ENCODE measurements around the gene STK4. TPM values are rescaled to one million over a fixed set of nuclear protein-coding genes. Genes with fewer than 3 reads are reported as not detected.

STK4 gene
- total and polyA plus RNA-seq, 2 experiments from 2014 or later = 16.0 to 19.1 TPM

DNA sequence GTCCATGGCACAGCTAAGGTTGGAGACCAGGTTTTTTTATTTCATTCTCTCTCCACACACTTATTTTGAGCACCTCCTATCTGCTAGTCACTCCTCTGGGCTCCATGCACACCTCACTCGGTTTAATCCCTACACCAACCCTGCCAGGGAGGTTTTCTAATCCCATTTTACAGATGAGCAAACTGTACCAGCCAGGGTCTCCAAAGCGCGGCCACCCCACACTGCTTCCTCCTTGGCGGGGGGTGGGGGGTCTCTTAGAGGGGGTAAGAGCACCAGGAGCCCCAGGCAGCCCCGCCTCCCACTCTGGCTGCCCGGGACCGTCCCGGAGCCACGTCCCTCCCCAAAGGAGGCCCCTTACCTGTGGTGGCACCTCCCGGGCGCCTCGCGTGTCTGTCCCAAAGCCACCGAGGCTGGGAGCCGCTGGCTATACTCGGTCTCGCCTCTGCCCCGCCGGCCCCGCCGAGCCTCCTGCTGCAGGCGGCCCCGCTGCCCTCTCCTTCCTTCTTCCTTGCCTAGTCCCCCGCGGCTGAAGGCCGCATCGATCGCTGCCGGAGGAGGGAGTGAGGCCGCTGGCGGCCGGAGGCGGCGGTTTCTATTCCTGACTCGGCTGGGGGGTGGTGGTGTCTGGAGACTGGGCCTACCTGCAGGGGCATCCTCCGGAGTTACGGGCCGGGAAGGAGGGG lies 134.4 kb downstream of the STK4 start, which contains the start of gene KCNS1:
KCNS1 (minus strand) TSS at position 565 of the 683 bp plus-strand sequence. CDS start 1,891 bp downstream, outside the sequence.
- TF ChIP-seq, protein P1, sequence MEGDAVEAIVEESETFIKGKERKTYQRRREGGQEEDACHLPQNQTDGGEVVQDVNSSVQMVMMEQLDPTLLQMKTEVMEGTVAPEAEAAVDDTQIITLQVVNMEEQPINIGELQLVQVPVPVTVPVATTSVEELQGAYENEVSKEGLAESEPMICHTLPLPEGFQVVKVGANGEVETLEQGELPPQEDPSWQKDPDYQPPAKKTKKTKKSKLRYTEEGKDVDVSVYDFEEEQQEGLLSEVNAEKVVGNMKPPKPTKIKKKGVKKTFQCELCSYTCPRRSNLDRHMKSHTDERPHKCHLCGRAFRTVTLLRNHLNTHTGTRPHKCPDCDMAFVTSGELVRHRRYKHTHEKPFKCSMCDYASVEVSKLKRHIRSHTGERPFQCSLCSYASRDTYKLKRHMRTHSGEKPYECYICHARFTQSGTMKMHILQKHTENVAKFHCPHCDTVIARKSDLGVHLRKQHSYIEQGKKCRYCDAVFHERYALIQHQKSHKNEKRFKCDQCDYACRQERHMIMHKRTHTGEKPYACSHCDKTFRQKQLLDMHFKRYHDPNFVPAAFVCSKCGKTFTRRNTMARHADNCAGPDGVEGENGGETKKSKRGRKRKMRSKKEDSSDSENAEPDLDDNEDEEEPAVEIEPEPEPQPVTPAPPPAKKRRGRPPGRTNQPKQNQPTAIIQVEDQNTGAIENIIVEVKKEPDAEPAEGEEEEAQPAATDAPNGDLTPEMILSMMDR (IDR thresholded peaks at IDR 0.05; ENCODE audit: low read depth, low read length) = peak; percentile 6
- H3K27me3 ChIP-seq = peaks cover 56% of the 10 kb centered on the region

DNA sequence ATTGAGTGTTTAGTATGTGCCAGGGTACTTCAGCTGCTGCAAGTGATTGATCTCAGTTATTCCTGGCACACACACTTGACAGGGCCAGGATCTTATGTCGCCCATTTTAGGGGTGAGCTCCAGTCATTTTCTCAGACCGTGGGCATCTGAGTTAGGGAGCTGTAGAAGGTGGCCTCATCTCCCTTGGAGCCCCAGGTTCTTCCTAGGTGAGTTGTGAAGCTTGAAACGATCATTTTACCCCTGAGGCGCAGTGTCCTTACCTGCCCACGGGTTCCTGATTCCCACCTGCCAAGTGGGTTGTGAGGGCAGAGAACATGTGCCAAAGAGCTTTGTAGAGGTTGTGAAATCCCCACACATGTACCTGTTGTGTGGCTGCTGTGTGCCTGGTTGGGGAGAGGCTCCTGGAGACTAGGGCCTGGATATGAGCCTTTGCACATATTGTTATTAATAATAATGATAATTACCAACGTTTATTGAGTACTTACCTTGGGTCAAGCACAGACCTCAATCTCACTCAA lies 135.1 kb downstream of the STK4 start:
- Histone ChIP-seq H3K9me3 (ENCODE audit: low read depth) (no peaks in the 10 kb centered on the region), H3K4me1 (ENCODE audit: low read depth) (no peaks in the 10 kb centered on the region), H3K36me3 (no peaks in the 10 kb centered on the region), H3K4me3 (no peak overlapping the region), H3K27me3 (peaks cover 51% of the 10 kb centered on the region), H3K27ac (no peak overlapping the region)
- TF ChIP-seq, protein P1 (IDR thresholded peaks at IDR 0.05; ENCODE audit: low read depth, low read length) = no peak
- no peak for DNase-seq (ENCODE audit: low read depth in 1 of 2, low spot score in 1 of 2)

More for the DNA sequence above, 134.4 kb downstream of the STK4 start, which contains the start of gene KCNS1:
- H3K9me3 ChIP-seq (ENCODE audit: low read depth) = no peaks in the 10 kb centered on the region
- H3K4me1 ChIP-seq (ENCODE audit: low read depth) = no peaks in the 10 kb centered on the region
- H3K4me3 ChIP-seq = no peak within 1 kb of the TSS
- DNase-seq (ENCODE audit: low read depth in 1 of 2, low spot score in 1 of 2) = peak; percentile 33 to 49
- no peaks in the 10 kb centered on the region for H3K36me3 ChIP-seq
- no peak within 1 kb of the TSS for H3K27ac ChIP-seq

DNA sequence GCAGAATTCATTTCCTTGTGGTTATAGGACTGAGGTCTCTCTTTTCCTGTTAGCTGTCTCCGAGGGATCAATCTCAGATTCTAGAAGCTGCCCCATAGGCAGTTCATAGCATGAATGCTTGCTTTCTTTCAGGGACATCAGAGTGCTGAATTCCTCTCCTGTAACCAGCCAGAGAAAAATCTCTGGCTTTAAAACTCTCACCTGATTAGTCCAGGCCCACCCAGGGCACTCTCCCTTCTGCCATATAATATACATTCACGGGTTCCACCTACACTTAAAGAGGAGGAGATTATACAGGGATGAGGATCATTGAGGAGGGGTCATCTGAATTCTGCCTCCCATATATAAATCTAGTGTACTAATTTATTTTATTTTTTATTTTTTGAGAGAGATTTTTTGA lies 136.8 kb downstream of the STK4 start:
- H3K27me3 ChIP-seq = peaks cover 35% of the 10 kb centered on the region
- DNase-seq (ENCODE audit: low read depth in 1 of 2, low spot score in 1 of 2) = no peak
- no peaks in the 10 kb centered on the region for H3K4me1 ChIP-seq (ENCODE audit: low read depth)
- no peaks in the 10 kb centered on the region for H3K36me3 ChIP-seq
- H3K27ac ChIP-seq = no peak overlapping the region
- TF ChIP-seq, protein P1 (IDR thresholded peaks at IDR 0.05; ENCODE audit: low read depth, low read length) = no peak
- no peak overlapping the region for H3K4me3 ChIP-seq
- no peaks in the 10 kb centered on the region for H3K9me3 ChIP-seq (ENCODE audit: low read depth)

DNA sequence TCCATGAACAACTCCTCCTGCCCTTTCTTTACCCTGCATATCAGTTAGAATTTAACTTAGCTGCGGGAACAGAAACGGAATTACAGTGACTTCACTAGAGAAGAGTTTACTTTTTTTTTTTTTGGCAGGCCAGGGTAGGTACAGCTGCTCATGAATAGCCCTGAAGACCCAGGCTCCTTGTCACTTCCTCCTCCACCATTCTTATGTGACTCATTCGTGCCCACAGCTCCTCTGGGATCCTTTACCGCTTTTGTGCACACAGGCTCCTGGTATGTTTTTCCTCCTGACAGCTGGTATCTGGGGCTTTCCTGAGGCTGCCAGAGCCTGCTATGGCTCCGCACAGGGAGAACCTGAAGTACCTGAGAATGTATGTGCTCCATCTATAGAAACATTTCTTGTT lies 138.5 kb downstream of the STK4 start:
- H3K4me3 ChIP-seq = no peak overlapping the region
- H3K9me3 ChIP-seq (ENCODE audit: low read depth) = no peaks in the 10 kb centered on the region
- no peaks in the 10 kb centered on the region for H3K36me3 ChIP-seq
- TF ChIP-seq, protein P1 (IDR thresholded peaks at IDR 0.05; ENCODE audit: low read depth, low read length) = no peak
- peak in 1 of 2 donors; percentile 89 for DNase-seq (ENCODE audit: low read depth in 1 of 2, low spot score in 1 of 2)
- H3K27ac ChIP-seq = no peak overlapping the region
- peaks cover 18% of the 10 kb centered on the region for H3K27me3 ChIP-seq
- H3K4me1 ChIP-seq (ENCODE audit: low read depth) = no peaks in the 10 kb centered on the region

DNA sequence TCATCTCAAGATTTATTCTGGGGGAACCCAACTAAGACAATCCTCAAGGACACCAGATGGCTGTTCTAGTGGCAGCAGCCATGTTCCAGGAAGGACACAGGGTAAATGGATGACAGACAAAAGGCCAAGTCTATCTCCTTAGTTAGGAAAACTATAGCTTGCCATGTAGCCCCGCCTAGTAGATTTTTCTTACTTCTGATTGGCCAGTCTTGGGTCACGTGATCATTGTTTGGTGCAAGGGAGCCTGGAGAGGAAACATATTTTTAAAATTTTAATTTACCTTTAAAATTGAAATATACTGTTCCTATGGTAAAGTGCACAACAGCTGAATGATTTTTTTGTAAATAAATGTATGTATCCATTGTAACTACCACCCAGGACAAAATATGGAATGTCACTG lies 139.0 kb downstream of the STK4 start:
- Histone ChIP-seq H3K4me3 (no peak overlapping the region), H3K9me3 (ENCODE audit: low read depth) (no peaks in the 10 kb centered on the region), H3K27ac (no peak overlapping the region), H3K4me1 (ENCODE audit: low read depth) (no peaks in the 10 kb centered on the region), H3K36me3 (no peaks in the 10 kb centered on the region), H3K27me3 (peaks cover 13% of the 10 kb centered on the region)
- TF ChIP-seq, protein P1 (IDR thresholded peaks at IDR 0.05; ENCODE audit: low read depth, low read length) = no peak
- no peak for DNase-seq (ENCODE audit: low read depth in 1 of 2, low spot score in 1 of 2)

Measured in cardiac muscle cell (in vitro differentiated cells and primary cell).